Measurements from ENCODE around the gene ELF2. TPM values are rescaled to one million over a fixed set of nuclear protein-coding genes. Genes with fewer than 3 reads are reported as not detected.

ELF2 gene
- total and polyA plus RNA-seq, 2 experiments from 2014 or later = 38.2 to 48.8 TPM

DNA sequence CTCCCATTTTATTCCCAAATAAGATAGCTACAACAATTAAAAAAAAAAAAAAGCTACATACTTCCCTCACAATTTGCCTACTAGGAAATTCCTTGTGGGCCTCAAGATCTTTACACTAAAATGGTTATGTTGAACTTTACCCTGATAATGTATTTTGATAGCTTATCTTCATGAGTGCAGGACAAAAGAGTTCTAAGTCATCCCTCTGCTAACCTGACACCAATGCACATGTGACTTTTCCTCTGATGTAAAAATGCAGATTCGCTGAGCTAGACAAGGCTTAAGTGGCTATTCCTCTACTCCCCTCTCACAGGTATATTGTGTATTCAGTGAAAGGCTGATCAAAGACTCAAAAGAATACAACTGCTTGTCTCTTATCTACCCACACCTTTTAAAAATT is 22.5 kb downstream of the ELF2 start:
- peak; percentile 76 for DNase-seq (ENCODE audit: low spot score)
- Histone ChIP-seq H3K9me2 (ENCODE audit: insufficient read depth) (no peaks in the 10 kb centered on the region), H3K36me3 (ENCODE audit: insufficient read depth) (no peaks in the 10 kb centered on the region), H3K27ac (ENCODE audit: low read depth) (peak overlapping the region; percentile 98), H3F3A (replicated peaks; ENCODE audit: low read depth) (peaks cover 3% of the 10 kb centered on the region; the same call in 1 of the 2 replicates), H2AFZ (no peak overlapping the region), H3K4me1 (ENCODE audit: insufficient read depth) (peaks cover 40% of the 10 kb centered on the region), H4K20me1 (replicated peaks; ENCODE audit: insufficient read depth) (no peaks in the 10 kb centered on the region), H3K27me3 (ENCODE audit: insufficient read depth) (no peaks in the 10 kb centered on the region), H3K4me2 (peak overlapping the region; percentile 50), H3K79me2 (replicated peaks; ENCODE audit: insufficient read depth) (peaks cover 58% of the 10 kb centered on the region), H3K4me3 (no peak overlapping the region)
- Mint-ChIP-seq H3K27ac (peak overlapping the region; percentile 98), H3K9me3 (no peaks in the 10 kb centered on the region), H3K27me3 (ENCODE audit: insufficient read depth, low read depth, poor library complexity) (peaks cover 4% of the 10 kb centered on the region), H3K4me3 (peak overlapping the region; percentile 49), H3K36me3 (ENCODE audit: low read depth) (no peaks in the 10 kb centered on the region), H3K4me1 (peaks cover 55% of the 10 kb centered on the region)
- ATAC-seq = peak; percentile 55
- no peak for TF ChIP-seq ZNF331 (CRISPR knock-in tag; IDR thresholded peaks at IDR 0.05; ENCODE audit: low read depth)
- TF ChIP-seq, protein P1, sequence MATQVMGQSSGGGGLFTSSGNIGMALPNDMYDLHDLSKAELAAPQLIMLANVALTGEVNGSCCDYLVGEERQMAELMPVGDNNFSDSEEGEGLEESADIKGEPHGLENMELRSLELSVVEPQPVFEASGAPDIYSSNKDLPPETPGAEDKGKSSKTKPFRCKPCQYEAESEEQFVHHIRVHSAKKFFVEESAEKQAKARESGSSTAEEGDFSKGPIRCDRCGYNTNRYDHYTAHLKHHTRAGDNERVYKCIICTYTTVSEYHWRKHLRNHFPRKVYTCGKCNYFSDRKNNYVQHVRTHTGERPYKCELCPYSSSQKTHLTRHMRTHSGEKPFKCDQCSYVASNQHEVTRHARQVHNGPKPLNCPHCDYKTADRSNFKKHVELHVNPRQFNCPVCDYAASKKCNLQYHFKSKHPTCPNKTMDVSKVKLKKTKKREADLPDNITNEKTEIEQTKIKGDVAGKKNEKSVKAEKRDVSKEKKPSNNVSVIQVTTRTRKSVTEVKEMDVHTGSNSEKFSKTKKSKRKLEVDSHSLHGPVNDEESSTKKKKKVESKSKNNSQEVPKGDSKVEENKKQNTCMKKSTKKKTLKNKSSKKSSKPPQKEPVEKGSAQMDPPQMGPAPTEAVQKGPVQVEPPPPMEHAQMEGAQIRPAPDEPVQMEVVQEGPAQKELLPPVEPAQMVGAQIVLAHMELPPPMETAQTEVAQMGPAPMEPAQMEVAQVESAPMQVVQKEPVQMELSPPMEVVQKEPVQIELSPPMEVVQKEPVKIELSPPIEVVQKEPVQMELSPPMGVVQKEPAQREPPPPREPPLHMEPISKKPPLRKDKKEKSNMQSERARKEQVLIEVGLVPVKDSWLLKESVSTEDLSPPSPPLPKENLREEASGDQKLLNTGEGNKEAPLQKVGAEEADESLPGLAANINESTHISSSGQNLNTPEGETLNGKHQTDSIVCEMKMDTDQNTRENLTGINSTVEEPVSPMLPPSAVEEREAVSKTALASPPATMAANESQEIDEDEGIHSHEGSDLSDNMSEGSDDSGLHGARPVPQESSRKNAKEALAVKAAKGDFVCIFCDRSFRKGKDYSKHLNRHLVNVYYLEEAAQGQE (IDR thresholded peaks at IDR 0.05; ENCODE audit: unreplicated experiment) = no peak
- no peak for TF ChIP-seq CTCF (conservative IDR thresholded peaks at IDR 0.05; ENCODE audit: low read depth in 2 of 2)
- no peak for TF ChIP-seq POLR2AphosphoS5 (IDR thresholded peaks at IDR 0.05; ENCODE audit: low read depth)
- TF ChIP-seq ZNF114 (CRISPR knock-in tag; IDR thresholded peaks at IDR 0.05) = no peak
- no peak for TF ChIP-seq EZH2 (IDR thresholded peaks at IDR 0.05; ENCODE audit: low read depth, unreplicated experiment)
- TF ChIP-seq STAT1 (IDR thresholded peaks at IDR 0.05; ENCODE audit: unreplicated experiment) = no peak
- TF ChIP-seq ETS1 (IDR thresholded peaks at IDR 0.05) = no peak
- TF ChIP-seq CREB1 (CRISPR knock-in tag; IDR thresholded peaks at IDR 0.05; ENCODE audit: low read depth) = no peak

GRCh38 chr4:139154134-139154421 is 22.9 kb downstream of the ELF2 start:
- Histone ChIP-seq H2AFZ (no peak overlapping the region), H3K4me3 (peak overlapping the region; percentile 9; the same call in 1 of the 2 replicates), H3K9me2 (ENCODE audit: insufficient read depth) (no peaks in the 10 kb centered on the region), H4K20me1 (replicated peaks; ENCODE audit: insufficient read depth) (no peaks in the 10 kb centered on the region), H3K27ac (ENCODE audit: low read depth) (peak overlapping the region; percentile 98), H3K79me2 (replicated peaks; ENCODE audit: insufficient read depth) (peaks cover 63% of the 10 kb centered on the region), H3K27me3 (ENCODE audit: insufficient read depth) (no peaks in the 10 kb centered on the region), H3K36me3 (ENCODE audit: insufficient read depth) (no peaks in the 10 kb centered on the region), H3K4me2 (peak overlapping the region; percentile 33), H3F3A (replicated peaks; ENCODE audit: low read depth) (peaks cover 3% of the 10 kb centered on the region; the same call in 1 of the 2 replicates), H3K4me1 (ENCODE audit: insufficient read depth) (peaks cover 39% of the 10 kb centered on the region)
- no peaks in the 10 kb centered on the region for H3K9me3 Mint-ChIP-seq
- no peaks in the 10 kb centered on the region for H3K36me3 Mint-ChIP-seq (ENCODE audit: low read depth)
- DNase-seq (ENCODE audit: low spot score) (no peak), ATAC-seq (no peak)
- H3K4me3 Mint-ChIP-seq = peak overlapping the region; percentile 47; the same call in 1 of the 3 replicates
- peaks cover 3% of the 10 kb centered on the region for H3K27me3 Mint-ChIP-seq (ENCODE audit: insufficient read depth, low read depth, poor library complexity)
- H3K4me1 Mint-ChIP-seq = peaks cover 50% of the 10 kb centered on the region
- H3K27ac Mint-ChIP-seq = peak overlapping the region; percentile 98
- TF ChIP-seq JUNB (IDR thresholded peaks at IDR 0.05; ENCODE audit: unreplicated experiment) (no peak), NANOG (IDR thresholded peaks at IDR 0.05; ENCODE audit: borderline replicate concordance) (no peak), STAT1 (IDR thresholded peaks at IDR 0.05; ENCODE audit: unreplicated experiment) (no peak), CREB1 (CRISPR knock-in tag; IDR thresholded peaks at IDR 0.05; ENCODE audit: low read depth) (no peak), CTCF (conservative IDR thresholded peaks at IDR 0.05; ENCODE audit: low read depth in 2 of 2) (no peak)
